Measurements from ENCODE around the gene TMCC1. TPM values are rescaled to one million over a fixed set of nuclear protein-coding genes. Genes with fewer than 3 reads are reported as not detected.
"Not testable (repeated sequence)": the region's sequence is repeated elsewhere in the genome, so short reads cannot be mapped to it uniquely, and the experiment has no call there.

The TMCC1 gene
- total RNA-seq, 1 donor from 2014 or later: 11.5 TPM

DNA sequence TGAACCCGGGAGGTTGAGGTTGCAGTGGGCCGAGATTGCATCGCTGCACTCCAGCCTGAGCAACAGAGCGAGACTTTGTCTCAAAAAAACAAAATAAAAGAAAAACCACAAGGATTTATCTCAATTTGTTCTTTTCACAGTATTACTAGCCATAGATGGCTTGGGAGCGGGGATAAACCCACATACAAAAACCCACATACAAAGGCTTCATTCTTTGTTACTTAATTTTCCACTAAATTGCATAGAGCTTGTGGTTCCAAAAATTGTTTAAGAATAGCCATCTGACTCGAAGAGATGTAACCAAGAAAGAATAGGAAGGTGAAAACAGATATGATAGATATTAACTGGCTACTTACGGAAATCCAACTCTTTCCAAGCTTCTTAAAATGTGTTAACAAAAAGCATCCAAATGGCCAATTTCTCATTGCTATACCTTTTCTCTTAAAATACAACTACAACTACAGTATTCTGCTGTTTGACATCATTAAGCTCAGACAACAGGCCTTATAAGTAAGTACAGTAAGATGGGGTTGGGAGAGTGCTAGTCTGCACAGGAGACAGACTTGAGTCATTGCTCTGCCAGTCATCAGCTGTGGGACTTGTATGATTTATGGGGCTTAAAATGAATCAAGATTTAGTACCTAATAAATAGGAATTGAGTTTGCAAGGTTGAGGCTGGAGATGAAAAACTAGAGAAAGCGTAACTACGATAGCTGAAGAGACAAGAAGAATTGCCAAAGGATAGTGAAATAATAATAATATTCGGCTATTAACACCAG lies 190.4 kb downstream of the TMCC1 start:
- TF ChIP-seq, protein P1, sequence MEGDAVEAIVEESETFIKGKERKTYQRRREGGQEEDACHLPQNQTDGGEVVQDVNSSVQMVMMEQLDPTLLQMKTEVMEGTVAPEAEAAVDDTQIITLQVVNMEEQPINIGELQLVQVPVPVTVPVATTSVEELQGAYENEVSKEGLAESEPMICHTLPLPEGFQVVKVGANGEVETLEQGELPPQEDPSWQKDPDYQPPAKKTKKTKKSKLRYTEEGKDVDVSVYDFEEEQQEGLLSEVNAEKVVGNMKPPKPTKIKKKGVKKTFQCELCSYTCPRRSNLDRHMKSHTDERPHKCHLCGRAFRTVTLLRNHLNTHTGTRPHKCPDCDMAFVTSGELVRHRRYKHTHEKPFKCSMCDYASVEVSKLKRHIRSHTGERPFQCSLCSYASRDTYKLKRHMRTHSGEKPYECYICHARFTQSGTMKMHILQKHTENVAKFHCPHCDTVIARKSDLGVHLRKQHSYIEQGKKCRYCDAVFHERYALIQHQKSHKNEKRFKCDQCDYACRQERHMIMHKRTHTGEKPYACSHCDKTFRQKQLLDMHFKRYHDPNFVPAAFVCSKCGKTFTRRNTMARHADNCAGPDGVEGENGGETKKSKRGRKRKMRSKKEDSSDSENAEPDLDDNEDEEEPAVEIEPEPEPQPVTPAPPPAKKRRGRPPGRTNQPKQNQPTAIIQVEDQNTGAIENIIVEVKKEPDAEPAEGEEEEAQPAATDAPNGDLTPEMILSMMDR (IDR thresholded peaks at IDR 0.05): no peak
- no peak for DNase-seq (ENCODE audit: low spot score in 2 of 2)
- intact Hi-C loops (cut with DNase I): no loop called here
- no peak overlapping the region for H3K27ac ChIP-seq
- H3K36me3 ChIP-seq: no peaks in the 10 kb centered on the region
- H3K27me3 ChIP-seq: no peaks in the 10 kb centered on the region
- no peaks in the 10 kb centered on the region for H3K4me1 ChIP-seq
- no peaks in the 10 kb centered on the region for H3K9me3 ChIP-seq
- no peak overlapping the region for H3K4me3 ChIP-seq

DNA sequence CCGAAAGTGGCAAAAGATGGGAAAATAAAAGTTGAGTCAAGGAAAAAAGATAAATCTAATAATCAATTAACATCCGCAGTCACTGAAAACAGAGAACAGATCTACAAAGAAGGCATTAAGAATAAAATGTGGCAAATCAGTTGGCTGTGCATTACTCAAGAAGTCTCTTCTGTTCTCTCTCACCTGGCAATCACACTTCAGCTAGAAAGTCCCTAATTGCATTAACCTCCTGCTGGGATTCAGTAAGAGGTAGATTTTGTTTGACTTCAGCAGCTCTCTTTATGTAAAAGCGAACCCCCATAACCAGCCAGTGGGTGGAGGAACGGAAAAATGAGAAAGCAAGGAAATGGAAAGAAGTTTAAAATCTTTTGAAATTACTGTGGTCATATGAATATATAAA lies 192.3 kb downstream of the TMCC1 start:
- no peak overlapping the region for H3K4me3 ChIP-seq
- DNase-seq (ENCODE audit: low spot score in 2 of 2): no peak
- no peak overlapping the region for H3K27ac ChIP-seq

DNA sequence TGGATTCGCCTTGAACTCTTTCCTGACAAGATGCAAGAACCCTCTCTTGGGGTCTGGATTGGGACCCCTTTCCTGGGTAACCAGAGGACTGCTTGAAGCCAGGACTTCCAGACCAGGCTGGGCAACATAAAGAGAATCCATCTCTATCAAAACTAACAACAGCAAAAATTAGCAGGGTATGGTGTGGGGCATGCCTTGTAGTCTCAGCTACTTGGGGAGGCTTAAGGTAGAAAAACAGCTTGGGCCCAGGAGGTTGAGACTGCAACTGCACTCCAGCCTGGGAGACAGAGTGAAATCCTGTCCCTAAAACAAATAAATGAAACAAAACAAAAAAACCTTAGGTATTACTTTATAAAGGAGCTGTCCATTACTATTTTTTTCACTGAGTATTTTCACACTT lies 193.9 kb downstream of the TMCC1 start:
- H3K9me3 ChIP-seq: no peaks in the 10 kb centered on the region
- intact Hi-C loops (cut with DNase I): no loop called here
- TF ChIP-seq, protein P1 (IDR thresholded peaks at IDR 0.05): no peak
- H3K27me3 ChIP-seq: no peaks in the 10 kb centered on the region
- no peak for DNase-seq (ENCODE audit: low spot score in 2 of 2)
- H3K36me3 ChIP-seq: no peaks in the 10 kb centered on the region
- no peak overlapping the region for H3K27ac ChIP-seq
- no peaks in the 10 kb centered on the region for H3K4me1 ChIP-seq
- no peak overlapping the region for H3K4me3 ChIP-seq

More for the DNA sequence above, 192.3 kb downstream of the TMCC1 start:
- TF ChIP-seq, protein P1 (IDR thresholded peaks at IDR 0.05): no peak
- intact Hi-C loops (cut with DNase I): no loop called here
- Histone ChIP-seq H3K36me3 (no peaks in the 10 kb centered on the region), H3K4me1 (no peaks in the 10 kb centered on the region), H3K27me3 (no peaks in the 10 kb centered on the region), H3K9me3 (no peaks in the 10 kb centered on the region)

DNA sequence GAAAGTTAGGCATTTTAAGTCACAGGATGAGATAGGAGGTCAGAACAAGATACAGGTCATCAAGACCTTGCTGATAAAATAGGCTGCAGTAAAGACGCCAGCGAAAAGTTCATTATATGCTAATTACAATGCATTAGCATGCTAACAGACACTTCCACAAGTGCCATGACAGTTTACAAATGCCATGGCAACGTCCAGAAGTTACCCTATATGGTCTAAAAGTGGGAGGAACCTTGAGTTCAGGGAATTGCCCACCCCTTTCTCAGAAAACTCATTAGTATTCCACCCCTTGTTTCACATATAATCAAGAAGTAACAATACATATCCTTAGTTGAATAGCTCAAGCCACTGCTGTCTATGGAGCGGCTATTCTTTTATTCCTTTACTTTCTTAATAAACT lies 194.3 kb downstream of the TMCC1 start:
- H3K27ac ChIP-seq: no peak overlapping the region
- TF ChIP-seq, protein P1 (IDR thresholded peaks at IDR 0.05): no peak
- no peak for DNase-seq (ENCODE audit: low spot score in 2 of 2)
- H3K36me3 ChIP-seq: no peaks in the 10 kb centered on the region
- intact Hi-C loops (cut with DNase I): no loop called here
- H3K4me1 ChIP-seq: no peaks in the 10 kb centered on the region
- H3K4me3 ChIP-seq: no peak overlapping the region
- H3K9me3 ChIP-seq: no peaks in the 10 kb centered on the region
- no peaks in the 10 kb centered on the region for H3K27me3 ChIP-seq

DNA sequence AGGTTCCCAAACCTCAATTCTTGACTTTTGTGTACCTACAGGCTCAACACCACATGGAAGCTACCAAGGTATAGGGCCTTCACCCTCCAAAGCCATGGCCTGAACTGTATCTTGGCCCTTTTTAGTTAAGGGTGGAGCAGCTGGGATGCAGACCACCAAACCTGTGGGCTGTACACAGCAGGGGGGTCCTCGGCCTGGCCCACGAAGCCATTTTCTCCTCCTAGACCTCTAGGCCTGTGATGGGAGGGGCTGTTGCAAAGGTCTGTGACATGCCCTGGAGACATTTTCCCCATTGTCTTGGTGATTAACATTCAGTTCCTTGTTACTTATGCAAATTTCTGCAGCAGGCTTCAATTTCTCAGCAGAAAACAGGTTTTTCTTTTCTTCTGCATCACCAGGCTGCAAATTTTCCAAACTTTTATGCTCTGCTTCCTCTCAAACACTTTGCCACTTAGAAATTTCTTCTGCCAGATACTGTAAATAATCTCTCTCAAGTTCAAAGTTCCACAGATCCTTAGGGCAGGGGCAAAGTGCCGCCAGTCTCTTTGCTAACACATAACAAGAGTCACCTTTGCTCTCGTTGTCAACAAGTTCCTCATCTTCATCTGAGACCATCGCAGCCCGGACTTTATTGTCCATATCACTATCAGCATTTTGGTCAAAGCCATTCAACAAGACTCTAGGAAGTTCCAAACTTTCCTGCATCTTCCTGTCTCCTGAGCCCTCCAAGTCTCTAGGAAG lies 196.1 kb downstream of the TMCC1 start:
- H3K36me3 ChIP-seq: no peaks in the 10 kb centered on the region
- no peak overlapping the region for H3K27ac ChIP-seq
- no peak for DNase-seq (ENCODE audit: low spot score in 2 of 2)
- H3K27me3 ChIP-seq: no peaks in the 10 kb centered on the region
- intact Hi-C loops (cut with DNase I): no loop called here
- H3K4me1 ChIP-seq: no peaks in the 10 kb centered on the region
- H3K4me3 ChIP-seq: no peak overlapping the region
- TF ChIP-seq, protein P1 (IDR thresholded peaks at IDR 0.05): no peak
- H3K9me3 ChIP-seq: no peaks in the 10 kb centered on the region

DNA sequence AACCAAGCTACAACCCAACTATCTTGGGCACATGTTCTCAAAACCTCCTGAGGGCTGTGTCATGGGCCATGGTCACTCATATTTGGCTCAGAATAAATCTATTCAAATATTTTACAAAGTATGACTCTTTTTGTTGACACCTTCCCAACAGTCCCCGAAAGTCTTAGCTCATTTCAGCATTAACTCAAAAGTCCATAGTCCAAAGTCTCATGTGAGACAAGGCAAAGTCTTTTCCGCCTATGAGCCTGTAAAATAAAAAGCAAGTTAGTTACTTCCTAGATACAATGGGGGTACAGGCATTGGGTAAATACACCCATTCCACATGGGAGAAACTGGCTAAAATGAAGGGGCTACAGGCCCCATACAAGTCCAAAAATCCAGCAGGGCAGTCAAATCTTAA lies 197.1 kb downstream of the TMCC1 start:
- H3K9me3 ChIP-seq; intact Hi-C loops (cut with DNase I); H3K27me3 ChIP-seq; H3K27ac ChIP-seq; H3K4me1 ChIP-seq; DNase-seq (ENCODE audit: low spot score in 2 of 2); H3K4me3 ChIP-seq; H3K36me3 ChIP-seq: not testable (repeated sequence)
